ENCODE results near the gene TMEM35B. TPM values are rescaled to one million over a fixed set of nuclear protein-coding genes. Genes with fewer than 3 reads are reported as not detected.
"Not testable (repeated sequence)": the region's sequence is repeated elsewhere in the genome, so short reads cannot be mapped to it uniquely, and the experiment has no call there.

Gene TMEM35B
- total RNA-seq, 3 donors from 2014 or later (not counting 1 experiment from before 2014, with no cell fraction given) = 4.1 to 18.5 (median 10.5) TPM

DNA sequence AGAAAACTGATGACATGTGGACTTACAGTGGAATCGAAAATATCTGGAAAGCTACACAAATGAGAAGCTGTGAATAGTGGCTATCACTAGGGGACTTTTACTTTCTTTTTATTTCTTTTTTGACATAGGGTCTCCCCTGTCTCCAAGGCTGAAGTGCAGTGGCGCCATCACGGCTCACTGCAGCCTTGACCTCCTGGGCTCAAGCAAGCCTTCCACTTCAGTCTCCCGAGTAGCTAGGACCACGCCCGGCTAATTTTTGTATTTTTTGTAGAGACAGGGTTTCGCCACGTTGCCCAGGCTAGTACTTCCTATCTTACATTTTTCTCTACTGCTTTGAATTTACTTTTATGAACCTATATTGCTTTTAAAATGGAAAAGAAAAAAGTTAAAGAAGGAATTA, 10.5 kb downstream of the TMEM35B start:
- DNase-seq (no peak), ATAC-seq (no peak)
- peaks cover 23 to 35% of the 10 kb centered on the region in 2 donors for H3K4me1 Mint-ChIP-seq
- TF ChIP-seq, protein P1, sequence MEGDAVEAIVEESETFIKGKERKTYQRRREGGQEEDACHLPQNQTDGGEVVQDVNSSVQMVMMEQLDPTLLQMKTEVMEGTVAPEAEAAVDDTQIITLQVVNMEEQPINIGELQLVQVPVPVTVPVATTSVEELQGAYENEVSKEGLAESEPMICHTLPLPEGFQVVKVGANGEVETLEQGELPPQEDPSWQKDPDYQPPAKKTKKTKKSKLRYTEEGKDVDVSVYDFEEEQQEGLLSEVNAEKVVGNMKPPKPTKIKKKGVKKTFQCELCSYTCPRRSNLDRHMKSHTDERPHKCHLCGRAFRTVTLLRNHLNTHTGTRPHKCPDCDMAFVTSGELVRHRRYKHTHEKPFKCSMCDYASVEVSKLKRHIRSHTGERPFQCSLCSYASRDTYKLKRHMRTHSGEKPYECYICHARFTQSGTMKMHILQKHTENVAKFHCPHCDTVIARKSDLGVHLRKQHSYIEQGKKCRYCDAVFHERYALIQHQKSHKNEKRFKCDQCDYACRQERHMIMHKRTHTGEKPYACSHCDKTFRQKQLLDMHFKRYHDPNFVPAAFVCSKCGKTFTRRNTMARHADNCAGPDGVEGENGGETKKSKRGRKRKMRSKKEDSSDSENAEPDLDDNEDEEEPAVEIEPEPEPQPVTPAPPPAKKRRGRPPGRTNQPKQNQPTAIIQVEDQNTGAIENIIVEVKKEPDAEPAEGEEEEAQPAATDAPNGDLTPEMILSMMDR (IDR thresholded peaks at IDR 0.05) = no peak
- H3K4me1 ChIP-seq (ENCODE audit: control insufficient read depth, insufficient read depth, low read length) = peaks cover 2% of the 10 kb centered on the region
- H3K27ac Mint-ChIP-seq = peak overlapping the region; percentile 21 to 59
- WGBS (ENCODE audit: insufficient coverage) = 95% methylated on average over 6 of the region's 8 CpGs
- no peaks in the 10 kb centered on the region for H3K9me3 ChIP-seq (ENCODE audit: control insufficient read depth, insufficient read depth, low read length)
- H3K36me3 ChIP-seq (ENCODE audit: control insufficient read depth, insufficient read depth, low read length) = peaks cover 10% of the 10 kb centered on the region
- H3K27ac ChIP-seq (ENCODE audit: low read length) = no peak overlapping the region
- no peak overlapping the region for H3K4me3 ChIP-seq (ENCODE audit: low read length)
- intact Hi-C loops (cut with micrococcal nuclease) = no loop called here
- H3K27me3 Mint-ChIP-seq (ENCODE audit: low read depth in 2 of 2) = no peaks in the 10 kb centered on the region
- H3K36me3 Mint-ChIP-seq = no peaks in the 10 kb centered on the region
- H3K4me3 Mint-ChIP-seq = no peak overlapping the region
- H3K27me3 ChIP-seq (ENCODE audit: control insufficient read depth, insufficient read depth, low read length) = no peaks in the 10 kb centered on the region
- no peaks in the 10 kb centered on the region for H3K9me3 Mint-ChIP-seq

DNA sequence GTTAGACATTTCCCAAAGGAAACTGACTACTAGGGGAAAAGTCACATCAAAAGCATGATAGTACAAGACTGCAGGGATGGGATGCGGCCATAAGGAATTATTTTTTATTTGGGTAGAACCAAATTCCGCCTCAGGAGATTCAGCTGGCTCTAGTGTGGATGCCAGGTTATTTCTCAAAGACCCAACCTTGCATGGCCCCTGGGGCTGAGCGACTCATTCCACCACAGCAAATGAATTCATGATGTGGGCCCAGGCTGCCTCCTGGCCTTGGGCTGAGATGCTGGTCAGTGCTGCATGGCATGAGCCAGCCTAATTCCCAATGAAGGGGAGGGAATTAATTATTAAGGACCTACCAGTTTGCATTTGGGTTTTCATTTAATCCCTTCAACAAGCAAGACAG, 11.8 kb downstream of the TMEM35B start:
- 100% methylated on average over 3 of the region's 3 CpGs for WGBS (ENCODE audit: insufficient coverage)
- Mint-ChIP-seq H3K4me1 (peaks cover 19 to 37% of the 10 kb centered on the region in 2 donors), H3K9me3 (no peaks in the 10 kb centered on the region), H3K27ac (no peak overlapping the region), H3K27me3 (ENCODE audit: low read depth in 2 of 2) (no peaks in the 10 kb centered on the region), H3K36me3 (no peaks in the 10 kb centered on the region), H3K4me3 (no peak overlapping the region)
- ATAC-seq = no peak
- no peak overlapping the region for H3K4me3 ChIP-seq (ENCODE audit: low read length)
- peaks cover 6% of the 10 kb centered on the region for H3K9me3 ChIP-seq (ENCODE audit: control insufficient read depth, insufficient read depth, low read length)
- intact Hi-C loops (cut with micrococcal nuclease) = no loop called here
- peaks cover 11% of the 10 kb centered on the region for H3K4me1 ChIP-seq (ENCODE audit: control insufficient read depth, insufficient read depth, low read length)
- H3K27ac ChIP-seq (ENCODE audit: low read length) = no peak overlapping the region
- no peak for DNase-seq
- H3K27me3 ChIP-seq (ENCODE audit: control insufficient read depth, insufficient read depth, low read length) = no peaks in the 10 kb centered on the region
- peaks cover 10% of the 10 kb centered on the region for H3K36me3 ChIP-seq (ENCODE audit: control insufficient read depth, insufficient read depth, low read length)
- TF ChIP-seq, protein P1 (IDR thresholded peaks at IDR 0.05) = no peak

DNA sequence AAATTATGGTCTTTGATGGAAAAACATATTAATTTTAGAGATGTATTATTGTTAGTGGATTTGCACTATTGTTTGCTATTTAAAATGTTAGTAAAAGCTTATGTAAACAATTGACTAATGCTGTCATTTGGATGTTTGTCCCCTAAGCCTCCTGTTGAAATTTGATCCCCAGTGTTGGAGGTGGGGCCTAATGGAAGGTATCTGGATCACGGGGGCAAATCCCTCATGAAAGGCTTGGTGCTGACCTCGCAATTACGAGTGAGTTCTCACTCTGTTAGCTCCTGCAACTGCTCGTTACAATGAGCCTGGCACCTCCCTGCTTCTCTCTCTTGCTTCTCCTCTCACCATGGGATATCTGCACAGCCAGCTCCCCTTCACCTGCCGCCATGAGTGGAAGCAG, 14.3 kb downstream of the TMEM35B start:
- peak overlapping the region in 1 of 2 donors; percentile 60 for H3K27ac Mint-ChIP-seq
- H3K4me1 Mint-ChIP-seq = peaks cover 14 to 24% of the 10 kb centered on the region in 2 donors
- ATAC-seq (no peak), DNase-seq (no peak)
- TF ChIP-seq, protein P1 (IDR thresholded peaks at IDR 0.05) = no peak
- no peaks in the 10 kb centered on the region for H3K36me3 ChIP-seq (ENCODE audit: control insufficient read depth, insufficient read depth, low read length)
- H3K27me3 ChIP-seq (ENCODE audit: control insufficient read depth, insufficient read depth, low read length) = no peaks in the 10 kb centered on the region
- H3K9me3 ChIP-seq (ENCODE audit: control insufficient read depth, insufficient read depth, low read length) = peaks cover 6% of the 10 kb centered on the region
- no peaks in the 10 kb centered on the region for H3K9me3 Mint-ChIP-seq
- intact Hi-C loops (cut with micrococcal nuclease) = no loop called here
- no peak overlapping the region for H3K4me3 ChIP-seq (ENCODE audit: low read length)
- H3K27ac ChIP-seq (ENCODE audit: low read length) = no peak overlapping the region
- WGBS (ENCODE audit: insufficient coverage) = 89% methylated on average over 5 of the region's 5 CpGs
- H3K4me1 ChIP-seq (ENCODE audit: control insufficient read depth, insufficient read depth, low read length) = peaks cover 16% of the 10 kb centered on the region
- H3K4me3 Mint-ChIP-seq = no peak overlapping the region
- H3K36me3 Mint-ChIP-seq = no peaks in the 10 kb centered on the region
- no peaks in the 10 kb centered on the region for H3K27me3 Mint-ChIP-seq (ENCODE audit: low read depth in 2 of 2)

DNA sequence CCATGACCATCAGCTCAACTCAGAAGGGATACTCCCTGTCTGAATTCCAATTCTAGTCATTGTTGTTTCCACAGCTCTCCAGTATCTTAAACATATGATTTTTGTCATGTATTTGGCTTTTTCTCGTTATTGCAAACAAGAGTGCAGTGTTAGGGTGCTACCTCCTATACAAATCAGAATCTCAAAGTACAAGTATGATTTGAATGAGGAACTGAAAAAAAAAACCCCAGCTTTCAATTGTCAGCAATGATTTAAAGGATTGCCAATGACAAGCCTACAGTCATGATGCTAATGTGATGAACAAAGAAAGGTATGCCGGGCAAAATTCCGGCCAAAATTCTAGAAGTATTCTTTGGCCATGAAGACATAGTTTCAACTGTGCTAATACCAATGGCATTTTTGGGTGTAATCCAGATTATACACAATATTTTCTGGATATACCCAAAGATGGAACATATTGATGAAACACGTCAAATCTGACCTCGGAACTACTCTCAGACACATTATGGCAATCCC, 14.9 kb downstream of the TMEM35B start:
- Mint-ChIP-seq H3K4me1 (peaks cover 14 to 24% of the 10 kb centered on the region in 2 donors), H3K27ac (no peak overlapping the region), H3K36me3 (no peaks in the 10 kb centered on the region), H3K27me3 (ENCODE audit: low read depth in 2 of 2) (no peaks in the 10 kb centered on the region), H3K4me3 (no peak overlapping the region), H3K9me3 (no peaks in the 10 kb centered on the region)
- Histone ChIP-seq H3K9me3 (ENCODE audit: control insufficient read depth, insufficient read depth, low read length) (peaks cover 6% of the 10 kb centered on the region), H3K36me3 (ENCODE audit: control insufficient read depth, insufficient read depth, low read length) (no peaks in the 10 kb centered on the region), H3K4me3 (ENCODE audit: low read length) (no peak overlapping the region), H3K27ac (ENCODE audit: low read length) (no peak overlapping the region), H3K27me3 (ENCODE audit: control insufficient read depth, insufficient read depth, low read length) (no peaks in the 10 kb centered on the region), H3K4me1 (ENCODE audit: control insufficient read depth, insufficient read depth, low read length) (peaks cover 16% of the 10 kb centered on the region)
- intact Hi-C loops (cut with micrococcal nuclease) = no loop called here
- DNase-seq (no peak), ATAC-seq (no peak)
- TF ChIP-seq, protein P1 (IDR thresholded peaks at IDR 0.05) = no peak
- 90% methylated on average over 2 of the region's 5 CpGs for WGBS (ENCODE audit: insufficient coverage)

DNA sequence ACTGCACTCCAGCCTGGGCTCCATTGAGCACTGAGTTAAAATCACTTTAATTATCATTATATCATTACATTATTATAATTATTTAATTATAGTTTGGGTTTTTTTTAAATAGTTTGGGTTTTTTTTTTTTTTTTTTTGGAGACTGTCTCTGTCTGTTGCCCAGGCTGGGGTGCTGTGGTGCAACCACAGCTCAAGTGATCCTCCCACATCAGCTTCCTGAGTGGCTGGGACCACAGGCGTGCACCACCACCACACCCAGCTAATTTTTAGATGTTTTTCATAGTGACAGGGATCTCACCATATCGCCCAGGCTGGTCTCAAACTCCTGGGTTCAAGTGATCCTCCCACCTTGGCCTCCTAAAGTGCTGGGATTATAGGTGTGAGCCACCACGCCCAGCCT, 16.9 kb downstream of the TMEM35B start:
- Mint-ChIP-seq H3K4me3 (peak overlapping the region; percentile 62), H3K4me1 (peaks cover 14 to 24% of the 10 kb centered on the region in 2 donors)
- H3K27me3 Mint-ChIP-seq (ENCODE audit: low read depth in 2 of 2); H3K27ac ChIP-seq (ENCODE audit: low read length); H3K4me3 ChIP-seq (ENCODE audit: low read length); H3K9me3 ChIP-seq (ENCODE audit: control insufficient read depth, insufficient read depth, low read length); H3K27ac Mint-ChIP-seq; H3K27me3 ChIP-seq (ENCODE audit: control insufficient read depth, insufficient read depth, low read length); H3K36me3 Mint-ChIP-seq; H3K9me3 Mint-ChIP-seq; H3K36me3 ChIP-seq (ENCODE audit: control insufficient read depth, insufficient read depth, low read length); intact Hi-C loops (cut with micrococcal nuclease): not testable (repeated sequence)
- WGBS (ENCODE audit: insufficient coverage) = 33% methylated on average over 1 of the region's 3 CpGs
- H3K4me1 ChIP-seq (ENCODE audit: control insufficient read depth, insufficient read depth, low read length) = peaks cover 16% of the 10 kb centered on the region
- DNase-seq = peak in 1 of 2 donors; percentile 45
- peak; percentile 49 to 95 (median 64) for ATAC-seq
